ENCODE data around the gene ABTB2.
"Not testable (repeated sequence)": the region's sequence is repeated elsewhere in the genome, so short reads cannot be mapped to it uniquely, and the experiment has no call there.

ABTB2 gene

DNA sequence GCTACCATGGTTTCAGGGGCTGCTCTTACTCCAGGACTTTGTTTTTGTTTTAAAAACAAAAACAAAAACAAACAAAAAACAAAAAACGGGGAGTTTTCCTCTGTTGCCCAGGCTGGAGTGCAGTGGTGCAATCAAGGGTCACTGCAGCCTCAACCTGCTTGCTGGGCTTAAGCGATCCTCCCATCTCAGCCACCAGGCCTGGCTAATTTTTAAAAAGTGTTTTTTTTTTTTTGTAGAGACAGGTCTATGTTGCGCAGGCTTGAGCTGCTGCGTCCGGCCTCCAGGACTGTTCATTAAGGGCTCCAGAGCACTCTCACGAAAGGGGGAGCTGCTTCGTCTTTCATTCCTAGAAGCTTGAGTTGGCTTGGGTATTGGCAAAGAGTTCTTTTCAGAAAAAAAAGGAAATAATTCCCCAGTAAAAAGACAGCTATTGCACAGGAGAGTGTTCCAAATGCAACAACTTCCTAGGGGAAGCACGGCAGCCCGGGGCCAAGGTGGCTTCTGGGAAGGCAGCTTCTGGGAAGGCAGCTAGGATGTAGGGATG is 173.9 kb downstream of the ABTB2 start:
- CTCF ChIA-PET = interaction anchor here (0.5 to 3.9 kb wide), 4 partner anchors 9 to 272 kb away, joined by 3 to 20 read pairs (median 4); no protein-coding TSS in a partner anchor
- TF ChIP-seq, protein P1, sequence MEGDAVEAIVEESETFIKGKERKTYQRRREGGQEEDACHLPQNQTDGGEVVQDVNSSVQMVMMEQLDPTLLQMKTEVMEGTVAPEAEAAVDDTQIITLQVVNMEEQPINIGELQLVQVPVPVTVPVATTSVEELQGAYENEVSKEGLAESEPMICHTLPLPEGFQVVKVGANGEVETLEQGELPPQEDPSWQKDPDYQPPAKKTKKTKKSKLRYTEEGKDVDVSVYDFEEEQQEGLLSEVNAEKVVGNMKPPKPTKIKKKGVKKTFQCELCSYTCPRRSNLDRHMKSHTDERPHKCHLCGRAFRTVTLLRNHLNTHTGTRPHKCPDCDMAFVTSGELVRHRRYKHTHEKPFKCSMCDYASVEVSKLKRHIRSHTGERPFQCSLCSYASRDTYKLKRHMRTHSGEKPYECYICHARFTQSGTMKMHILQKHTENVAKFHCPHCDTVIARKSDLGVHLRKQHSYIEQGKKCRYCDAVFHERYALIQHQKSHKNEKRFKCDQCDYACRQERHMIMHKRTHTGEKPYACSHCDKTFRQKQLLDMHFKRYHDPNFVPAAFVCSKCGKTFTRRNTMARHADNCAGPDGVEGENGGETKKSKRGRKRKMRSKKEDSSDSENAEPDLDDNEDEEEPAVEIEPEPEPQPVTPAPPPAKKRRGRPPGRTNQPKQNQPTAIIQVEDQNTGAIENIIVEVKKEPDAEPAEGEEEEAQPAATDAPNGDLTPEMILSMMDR (conservative IDR thresholded peaks at IDR 0.05; ENCODE audit: low read depth) = no peak
- no peak for DNase-seq (ENCODE audit: low spot score)
- 0 out of 2 replicates have a peak overlapping the region, but pooled peaks have one; percentile 9 for H3K27ac ChIP-seq
- POLR2A ChIA-PET (ENCODE audit: low non-redundant PET) = no interaction called here

DNA sequence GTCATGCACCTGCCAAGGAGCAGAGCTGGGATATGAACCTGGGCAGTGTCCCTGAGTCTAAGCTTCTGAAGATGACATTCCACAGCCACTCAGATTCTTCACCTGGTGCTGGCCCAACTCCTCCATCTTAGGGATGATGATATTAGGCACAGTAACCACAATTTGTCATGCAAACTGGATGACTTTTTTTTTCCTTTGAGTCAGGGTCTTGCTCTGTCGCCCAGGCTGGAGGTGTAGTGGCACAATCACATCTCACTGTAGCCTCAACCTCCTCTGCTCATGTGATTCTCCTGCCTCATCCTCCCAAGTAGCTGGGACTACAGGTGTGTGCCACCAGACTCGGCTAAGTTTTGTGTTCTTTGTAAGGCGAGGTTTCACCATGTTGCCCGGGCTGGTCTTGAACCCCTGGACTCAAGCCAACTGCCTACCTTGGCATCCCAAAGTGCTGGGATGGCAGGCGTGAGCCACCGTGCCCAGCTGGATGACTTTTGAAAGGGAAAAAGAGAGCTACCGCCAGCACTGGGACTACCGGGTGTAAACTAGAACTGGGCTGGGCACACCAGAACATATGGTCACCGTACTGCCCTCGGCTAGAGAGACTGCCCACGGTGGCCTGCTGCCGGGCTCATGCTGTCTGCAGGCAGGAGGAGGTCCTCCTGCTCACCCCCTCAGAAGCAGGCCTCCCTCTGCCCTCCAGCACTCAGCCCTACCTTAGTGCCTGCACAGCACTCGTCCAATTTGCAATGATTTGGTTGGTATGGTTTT is 174.7 kb downstream of the ABTB2 start:
- TF ChIP-seq, protein P1 (conservative IDR thresholded peaks at IDR 0.05; ENCODE audit: low read depth) = no peak
- ChIA-PET CTCF (interaction anchor here (1.2 kb wide), 1 partner anchor 9 kb away, joined by 5 read pairs; no protein-coding TSS in a partner anchor), POLR2A (ENCODE audit: low non-redundant PET) (no interaction called here)
- no peak overlapping the region for H3K27ac ChIP-seq
- no peak for DNase-seq (ENCODE audit: low spot score)

DNA sequence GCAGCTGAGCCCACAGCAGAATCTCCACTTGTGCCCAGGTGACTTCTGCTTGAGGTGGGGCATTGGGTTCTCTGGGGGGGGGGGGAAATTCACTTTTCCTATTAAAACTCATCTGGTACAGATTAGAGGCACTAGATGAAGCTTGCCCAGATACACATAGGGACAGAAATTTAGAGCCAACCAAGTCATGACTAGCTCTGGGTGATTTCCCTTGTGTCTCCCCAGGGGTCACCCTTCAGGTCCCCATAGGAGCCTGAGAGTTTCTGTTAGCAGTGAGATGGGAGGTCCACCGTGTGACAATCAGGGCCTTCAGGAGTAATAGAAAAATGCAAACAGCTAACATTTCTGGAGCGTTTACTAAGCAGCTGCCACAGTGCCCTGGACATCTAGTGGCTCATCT is 175.4 kb downstream of the ABTB2 start:
- ChIA-PET POLR2A (ENCODE audit: low non-redundant PET) (no interaction called here), CTCF (interaction anchor here (0.5 to 1.2 kb wide), 3 partner anchors 8 to 180 kb away, joined by 3 to 5 read pairs (median 3); no protein-coding TSS in a partner anchor)
- no peak for DNase-seq (ENCODE audit: low spot score)
- TF ChIP-seq, protein P1 (conservative IDR thresholded peaks at IDR 0.05; ENCODE audit: low read depth) = no peak
- no peak overlapping the region for H3K27ac ChIP-seq

DNA sequence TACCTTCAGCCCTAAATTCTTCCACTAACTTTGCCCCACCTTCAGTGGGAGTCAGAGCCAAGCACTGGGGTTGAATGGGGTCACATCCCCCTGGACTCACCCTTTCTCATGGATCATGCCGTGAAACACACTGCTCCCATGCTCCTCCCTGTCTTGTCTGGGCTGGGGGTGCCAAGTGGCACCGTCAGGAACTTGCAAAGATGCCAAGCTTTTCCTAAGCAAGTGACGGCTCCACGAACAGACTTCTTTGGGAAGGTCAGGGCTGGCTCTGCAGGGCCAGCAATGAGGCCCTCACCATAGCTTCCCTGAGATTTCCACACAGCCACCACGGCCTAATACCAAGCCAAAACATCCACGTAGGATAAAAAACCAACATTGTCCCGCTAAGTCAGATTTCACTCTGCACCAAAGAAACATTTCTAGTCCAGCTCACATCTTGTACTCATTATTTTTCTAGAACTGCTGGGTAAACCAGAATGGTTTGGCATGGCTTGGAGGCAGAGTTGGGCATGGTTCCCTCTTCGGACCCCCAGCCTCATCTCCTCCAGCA is 175.9 kb downstream of the ABTB2 start:
- CTCF ChIA-PET = interaction anchor here (0.5 to 1.2 kb wide), 4 partner anchors 8 to 180 kb away, joined by 3 to 5 read pairs (median 3); no protein-coding TSS in a partner anchor
- DNase-seq (ENCODE audit: low spot score) = no peak
- no peak overlapping the region for H3K27ac ChIP-seq
- TF ChIP-seq, protein P1 (conservative IDR thresholded peaks at IDR 0.05; ENCODE audit: low read depth) = no peak
- POLR2A ChIA-PET (ENCODE audit: low non-redundant PET) = no interaction called here

DNA sequence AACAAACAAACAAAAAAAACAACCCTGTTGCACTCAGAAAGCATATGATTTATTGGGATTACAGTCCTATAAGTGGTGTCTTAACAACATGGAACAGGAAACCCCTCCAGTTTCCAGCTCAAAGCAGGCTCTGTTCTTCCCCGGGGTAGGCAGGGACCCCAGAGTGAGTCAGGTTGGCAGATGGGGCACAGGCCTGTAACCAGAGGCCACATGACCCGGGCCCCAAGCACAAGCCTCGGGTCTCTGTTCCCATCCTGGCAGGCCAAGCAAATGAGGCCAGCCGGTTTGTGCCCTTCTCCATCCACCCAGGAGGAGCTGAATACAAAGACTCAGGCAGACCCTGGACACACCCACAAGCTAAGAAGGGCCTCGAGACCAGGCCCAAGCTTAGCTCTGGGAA is 176.6 kb downstream of the ABTB2 start:
- POLR2A ChIA-PET (ENCODE audit: low non-redundant PET) = no interaction called here
- TF ChIP-seq, protein P1 (conservative IDR thresholded peaks at IDR 0.05; ENCODE audit: low read depth) = no peak
- CTCF ChIA-PET = interaction anchor here (0.7 to 1.6 kb wide), 5 partner anchors 11 to 287 kb away, joined by 3 to 4 read pairs (median 3); partner anchors contain the start of gene ABTB2

DNA sequence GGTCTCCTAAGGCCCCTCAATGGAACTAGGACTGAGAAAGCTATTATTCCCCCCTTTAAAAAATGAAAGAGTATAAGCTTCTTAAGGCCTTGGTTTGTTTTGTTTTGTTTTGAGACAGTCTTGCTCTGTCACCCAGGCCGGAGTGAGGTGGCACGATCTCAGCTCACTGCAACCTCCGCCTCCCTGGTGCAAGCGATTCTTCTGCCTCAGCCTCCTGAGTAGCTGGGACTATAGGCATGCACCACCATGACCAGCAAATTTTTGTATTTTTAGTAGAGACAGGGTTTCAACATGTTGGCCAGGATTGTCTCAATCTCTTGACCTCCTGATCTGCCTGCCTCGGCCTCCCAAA is 177.0 kb downstream of the ABTB2 start:
- DNase-seq (ENCODE audit: low spot score); POLR2A ChIA-PET (ENCODE audit: low non-redundant PET): not testable (repeated sequence)
- CTCF ChIA-PET = interaction anchor here (0.7 to 1.6 kb wide), 4 partner anchors 11 to 287 kb away, joined by 3 to 4 read pairs (median 4); partner anchors contain the start of gene ABTB2
- peak overlapping the region; percentile 6; the same call in 1 of the 2 replicates for H3K27ac ChIP-seq

More for the DNA sequence above, 176.6 kb downstream of the ABTB2 start:
- no peak for DNase-seq (ENCODE audit: low spot score)
- H3K27ac ChIP-seq = peak overlapping the region; percentile 6; the same call in 1 of the 2 replicates
